H9 (cell line): ENCODE results near the gene KRTAP4-9. TPM values are rescaled to one million over a fixed set of nuclear protein-coding genes. Genes with fewer than 3 reads are reported as not detected.
"Not testable (repeated sequence)": the region's sequence is repeated elsewhere in the genome, so short reads cannot be mapped to it uniquely, and the experiment has no call there.

Source experiments
- DNase-seq: peaks from one replicate; pipeline ENCODE4 v3.0.0-alpha.2; 2017
- H2AFZ ChIP-seq: one replicate; pipeline ENCODE4 v1.6.1; 2013; ENCODE audit warnings: mild to moderate bottlenecking, low read length, control low read depth, moderate library complexity
- H2AK5ac ChIP-seq: 2 replicates; pipeline ENCODE4 v1.6.1; 2013; ENCODE audit warnings: low read length, control low read depth, mixed read lengths; ENCODE audit not compliant: insufficient read length
- H2BK120ac ChIP-seq: one replicate; pipeline ENCODE4 v1.6.1; 2013; ENCODE audit warnings: low read depth, mild to moderate bottlenecking, low read length, control low read depth, inconsistent platforms; ENCODE audit not compliant: poor library complexity, severe bottlenecking
- H2BK12ac ChIP-seq: 2 replicates; pipeline ENCODE4 v1.6.1; 2013; ENCODE audit warnings: low read length, control low read depth, mixed read lengths, low read depth; ENCODE audit not compliant: insufficient read length
- H2BK15ac ChIP-seq: 2 replicates; pipeline ENCODE4 v1.6.1; 2013; ENCODE audit warnings: low read depth, low read length, control low read depth
- H2BK20ac ChIP-seq: one replicate; pipeline ENCODE4 v1.6.1; 2013; ENCODE audit warnings: low read depth, mild to moderate bottlenecking, low read length, control low read depth, inconsistent platforms; ENCODE audit not compliant: poor library complexity, severe bottlenecking
- H2BK5ac ChIP-seq: 2 replicates; pipeline ENCODE4 v1.6.1; 2013; ENCODE audit warnings: low read length, control low read depth, mixed read lengths; ENCODE audit not compliant: insufficient read length
- H3K14ac ChIP-seq: 2 replicates; pipeline ENCODE4 v1.6.1; 2013; ENCODE audit warnings: low read length, control low read depth; ENCODE audit not compliant: insufficient read depth
- H3K18ac ChIP-seq: 2 replicates; pipeline ENCODE4 v1.6.1; 2013; ENCODE audit warnings: low read depth, mild to moderate bottlenecking, mixed read lengths, low read length, control low read depth; ENCODE audit not compliant: insufficient read length
- H3K23ac ChIP-seq: 2 replicates; pipeline ENCODE4 v1.6.1; 2013; ENCODE audit warnings: low read length, control low read depth, mixed read lengths, low read depth; ENCODE audit not compliant: insufficient read length
- H3K23me2 ChIP-seq: 2 replicates; pipeline ENCODE4 v1.6.1; 2013; ENCODE audit warnings: low read depth, mild to moderate bottlenecking, mixed read lengths, low read length, control low read depth; ENCODE audit not compliant: insufficient read length, poor library complexity, severe bottlenecking
- H3K27ac ChIP-seq: 2 replicates; pipeline ENCODE4 v1.5.1; 2013; ENCODE audit warnings: low read length, control low read depth, mixed read lengths, low read depth; ENCODE audit not compliant: insufficient read length
- H3K27me3 ChIP-seq: 2 replicates; pipeline ENCODE4 v1.6.1; 2013; ENCODE audit warnings: low read length, control low read depth, inconsistent platforms; ENCODE audit not compliant: insufficient read depth
- H3K4ac ChIP-seq: 2 replicates; pipeline ENCODE4 v1.6.1; 2013; ENCODE audit warnings: low read depth, mild to moderate bottlenecking, control low read depth, inconsistent platforms, low read length, moderate library complexity
- H3K4me1 ChIP-seq: 2 replicates; pipeline ENCODE4 v1.6.1; 2013; ENCODE audit warnings: low read length, control low read depth, inconsistent platforms; ENCODE audit not compliant: insufficient read depth
- H3K4me2 ChIP-seq: 2 replicates; pipeline ENCODE4 v1.6.1; 2013; ENCODE audit warnings: low read length, control low read depth, mixed read lengths; ENCODE audit not compliant: insufficient read length, insufficient read depth
- H3K56ac ChIP-seq: 2 replicates; pipeline ENCODE4 v1.6.1; 2013; ENCODE audit warnings: low read depth, mild to moderate bottlenecking, mixed read lengths, low read length, control low read depth; ENCODE audit not compliant: insufficient read length
- H3K79me1 ChIP-seq: 2 replicates; pipeline ENCODE4 v1.6.1; 2013; ENCODE audit warnings: low read depth, mild to moderate bottlenecking, moderate library complexity, low read length, control low read depth, inconsistent platforms; ENCODE audit not compliant: insufficient read depth, poor library complexity, severe bottlenecking
- H3K79me2 ChIP-seq: 2 replicates; pipeline ENCODE4 v1.6.1; 2013; ENCODE audit warnings: low read length, control low read depth, inconsistent platforms; ENCODE audit not compliant: insufficient read depth
- H3K9ac ChIP-seq: 2 replicates; pipeline ENCODE4 v1.6.1; 2013; ENCODE audit warnings: low read length, control low read depth, mixed read lengths; ENCODE audit not compliant: insufficient read length; ENCODE audit errors: extremely low read depth
- H3K9me3 ChIP-seq: one replicate; pipeline ENCODE4 v1.6.1; 2013; ENCODE audit warnings: low read depth, low read length, inconsistent platforms; ENCODE audit not compliant: control insufficient read depth
- H3T11ph ChIP-seq: one replicate; pipeline ENCODE4 v1.6.1; 2013; ENCODE audit warnings: mild to moderate bottlenecking, low read length, control low read depth, inconsistent platforms
- H4K20me1 ChIP-seq: one replicate; pipeline ENCODE4 v1.6.1; 2013; ENCODE audit not compliant: control insufficient read depth, insufficient read length, insufficient read depth
- H4K5ac ChIP-seq: 2 replicates; pipeline ENCODE4 v1.6.1; 2013; ENCODE audit warnings: low read depth, mild to moderate bottlenecking, mixed read lengths, low read length, control low read depth; ENCODE audit not compliant: insufficient read length
- H4K8ac ChIP-seq: replicated peaks from 2 replicates; pipeline ENCODE4 v1.6.1; 2013; ENCODE audit warnings: low read length, control low read depth, mixed read lengths, low read depth; ENCODE audit not compliant: insufficient read length
- H4K91ac ChIP-seq: 2 replicates; pipeline ENCODE4 v1.6.1; 2013; ENCODE audit warnings: low read depth, mild to moderate bottlenecking, moderate library complexity, mixed read lengths, low read length, control low read depth; ENCODE audit not compliant: insufficient read length
- H3K27ac Mint-ChIP-seq, 3 experiments: 2 replicates in 2 of 3; 3 replicates in 1 of 3; pipeline ENCODE4 v1.8.0; 2020 to 2021; ENCODE audit warnings: mixed read lengths in 3 of 3, mild to moderate bottlenecking in 1 of 3, moderate library complexity in 1 of 3
- H3K27me3 Mint-ChIP-seq: 2 replicates; pipeline ENCODE4 v1.8.0; 2021; ENCODE audit warnings: low read depth, mild to moderate bottlenecking, moderate library complexity, mixed read lengths
- H3K36me3 Mint-ChIP-seq, 3 experiments: 2 replicates in 2 of 3; 3 replicates in 1 of 3; pipeline ENCODE4 v1.8.0; 2020 to 2021; ENCODE audit warnings: low read depth in 3 of 3, mixed read lengths in 3 of 3; ENCODE audit not compliant: insufficient read depth in 1 of 3
- H3K4me1 Mint-ChIP-seq, 2 experiments: 2 replicates each; pipeline ENCODE4 v1.8.0; 2020; ENCODE audit warnings: mixed read lengths in 2 of 2
- H3K4me3 Mint-ChIP-seq, 2 experiments: 2 replicates in 1 of 2; 3 replicates in 1 of 2; pipeline ENCODE4 v1.8.0; 2020 to 2021; ENCODE audit warnings: mild to moderate bottlenecking in 2 of 2, mixed read lengths in 2 of 2, moderate library complexity in 1 of 2
- H3K9me3 Mint-ChIP-seq, 2 experiments: 2 replicates in 1 of 2; 3 replicates in 1 of 2; pipeline ENCODE4 v1.8.0; 2020; ENCODE audit warnings: mild to moderate bottlenecking in 2 of 2, mixed read lengths in 2 of 2, moderate library complexity in 1 of 2
- WGBS: extraction: QIAGEN DNeasy Blood & Tissue Kit; methylation state at CpG from one replicate; pipeline ENCODE4 v1.1.7; 2013; ENCODE audit warnings: missing lambda C conversion rate, low lambda C conversion rate, mixed read lengths; ENCODE audit not compliant: insufficient read length; ENCODE audit errors: extremely low coverage; 5-methylcytosine and 5-hydroxymethylcytosine counted together
- total RNA-seq: library from RNA; stranded (reverse); gene quantifications from 2 replicates; pipeline ENCODE4 v1.2.1, GENCODE V29; 2021
- TF ChIP-seq, protein P1 (sequence below): fragments of 200-600 bp; sonication (generic); conservative IDR thresholded peaks from 3 replicates; pipeline ENCODE4 v1.8.0; 2021; ENCODE audit warnings: antibody characterized with exemption, mild to moderate bottlenecking

Gene KRTAP4-9
- total RNA-seq, 1 experiment from 2014 or later: not detected

GRCh38 chr17:41107941-41108450 is 2.8 kb downstream of the KRTAP4-9 start:
- Histone ChIP-seq H3K18ac (no peak overlapping the region), H3T11ph (no peak overlapping the region), H2BK20ac (no peak overlapping the region), H4K8ac (no peak overlapping the region), H2BK12ac (no peak overlapping the region), H3K23ac (no peak overlapping the region), H3K14ac (no peak overlapping the region), H3K9me3 (peaks cover 4% of the 10 kb centered on the region), H4K5ac (no peak overlapping the region), H2AK5ac (no peak overlapping the region), H2AFZ (no peak overlapping the region), H2BK15ac (no peak overlapping the region), H3K4ac (no peak overlapping the region), H3K79me2 (no peaks in the 10 kb centered on the region), H4K91ac (no peak overlapping the region), H3K79me1 (no peaks in the 10 kb centered on the region), H2BK120ac (no peak overlapping the region), H2BK5ac (no peak overlapping the region), H3K9ac (no peak overlapping the region), H4K20me1 (no peaks in the 10 kb centered on the region), H3K56ac (no peak overlapping the region), H3K4me1 (peaks cover 6% of the 10 kb centered on the region; the same call in 1 of the 2 replicates), H3K4me2 (no peak overlapping the region), H3K27me3 (no peaks in the 10 kb centered on the region), H3K27ac (no peak overlapping the region), H3K23me2 (no peaks in the 10 kb centered on the region)
- peak overlapping the region in 2 of 3 experiments; percentile 69 to 80; a peak in 4 of 7 replicates for H3K27ac Mint-ChIP-seq
- no CpG with 5 or more reads among the region's 1 CpG for whole genome bisulfite sequencing
- peaks cover 17 to 31% (median 22%) of the 10 kb centered on the region in 3 experiments for H3K36me3 Mint-ChIP-seq
- peaks cover 33% of the 10 kb centered on the region in 2 experiments for H3K9me3 Mint-ChIP-seq
- H3K4me3 Mint-ChIP-seq: no peak overlapping the region
- H3K4me1 Mint-ChIP-seq: peaks cover 37 to 40% of the 10 kb centered on the region in 2 experiments
- DNase-seq: no peak
- no peaks in the 10 kb centered on the region for H3K27me3 Mint-ChIP-seq
- TF ChIP-seq, protein P1, sequence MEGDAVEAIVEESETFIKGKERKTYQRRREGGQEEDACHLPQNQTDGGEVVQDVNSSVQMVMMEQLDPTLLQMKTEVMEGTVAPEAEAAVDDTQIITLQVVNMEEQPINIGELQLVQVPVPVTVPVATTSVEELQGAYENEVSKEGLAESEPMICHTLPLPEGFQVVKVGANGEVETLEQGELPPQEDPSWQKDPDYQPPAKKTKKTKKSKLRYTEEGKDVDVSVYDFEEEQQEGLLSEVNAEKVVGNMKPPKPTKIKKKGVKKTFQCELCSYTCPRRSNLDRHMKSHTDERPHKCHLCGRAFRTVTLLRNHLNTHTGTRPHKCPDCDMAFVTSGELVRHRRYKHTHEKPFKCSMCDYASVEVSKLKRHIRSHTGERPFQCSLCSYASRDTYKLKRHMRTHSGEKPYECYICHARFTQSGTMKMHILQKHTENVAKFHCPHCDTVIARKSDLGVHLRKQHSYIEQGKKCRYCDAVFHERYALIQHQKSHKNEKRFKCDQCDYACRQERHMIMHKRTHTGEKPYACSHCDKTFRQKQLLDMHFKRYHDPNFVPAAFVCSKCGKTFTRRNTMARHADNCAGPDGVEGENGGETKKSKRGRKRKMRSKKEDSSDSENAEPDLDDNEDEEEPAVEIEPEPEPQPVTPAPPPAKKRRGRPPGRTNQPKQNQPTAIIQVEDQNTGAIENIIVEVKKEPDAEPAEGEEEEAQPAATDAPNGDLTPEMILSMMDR: no peak

DNA sequence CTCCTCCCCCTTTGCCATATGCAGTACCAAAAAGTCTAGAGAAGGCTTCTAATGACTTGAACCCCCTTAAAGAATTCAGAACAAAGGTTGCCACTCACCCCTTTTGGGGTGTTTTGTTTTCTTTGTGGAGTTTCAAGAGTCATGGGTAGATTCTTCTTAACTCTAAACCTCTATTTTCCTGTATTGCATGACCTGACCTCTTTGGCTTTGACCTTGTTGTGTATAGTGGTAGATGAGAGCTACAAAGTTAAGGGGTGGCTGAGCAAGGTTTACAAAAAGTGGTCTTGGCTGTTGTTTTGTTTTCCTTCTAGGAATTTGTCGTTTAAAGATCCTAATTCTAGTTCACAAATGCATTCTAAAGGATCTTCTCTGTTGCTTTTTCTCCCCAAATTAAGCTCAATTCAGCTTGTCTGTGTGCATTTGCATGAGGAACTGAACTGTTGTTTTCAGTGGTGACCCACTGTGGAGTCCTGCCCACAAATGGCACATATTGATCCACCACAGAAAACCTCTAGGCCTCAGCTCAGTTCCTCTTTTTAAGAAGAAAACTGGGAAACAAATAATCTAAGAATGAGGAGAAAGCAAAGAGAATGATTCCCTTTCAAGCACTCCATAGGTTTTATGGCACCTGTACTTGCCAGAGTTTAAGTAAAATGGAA is 3.7 kb downstream of the KRTAP4-9 start:
- H3K4me2 ChIP-seq, H3K9me3 ChIP-seq, H2BK5ac ChIP-seq, H3K27me3 ChIP-seq, H2BK120ac ChIP-seq, H2AFZ ChIP-seq, H3K9ac ChIP-seq, H3K23ac ChIP-seq, H2BK12ac ChIP-seq, H3K18ac ChIP-seq, H3K56ac ChIP-seq, H3K4me1 ChIP-seq, H3K23me2 ChIP-seq, H3K79me1 ChIP-seq, H3K4ac ChIP-seq, H2BK20ac ChIP-seq, H4K20me1 ChIP-seq, H2BK15ac ChIP-seq, H3K14ac ChIP-seq, H2AK5ac ChIP-seq, H3K27me3 Mint-ChIP-seq, DNase-seq, H3K27ac ChIP-seq, H3T11ph ChIP-seq, H4K91ac ChIP-seq, H4K5ac ChIP-seq, H3K79me2 ChIP-seq, H4K8ac ChIP-seq: not testable (repeated sequence)
- Mint-ChIP-seq H3K36me3 (peaks cover 19 to 36% (median 24%) of the 10 kb centered on the region in 3 experiments), H3K9me3 (peaks cover 39 to 42% of the 10 kb centered on the region in 2 experiments), H3K4me1 (peaks cover 37 to 40% of the 10 kb centered on the region in 2 experiments), H3K27ac (peak overlapping the region in 1 of 3 experiments; percentile 10; a peak in 1 of 7 replicates), H3K4me3 (peak overlapping the region in 1 of 2 experiments; percentile 1; a peak in 1 of 5 replicates)
- WGBS: no CpG with 5 or more reads among the region's 1 CpG
